ENCODE measurements around the gene MAN1C1.

GRCh38 chr1:25608488-25609178 lies 8.0 kb upstream of the MAN1C1 start:
- no peak for TF ChIP-seq CEBPB (IDR thresholded peaks at IDR 0.05)
- no peak for TF ChIP-seq TEAD4 (IDR thresholded peaks at IDR 0.05)
- TF ChIP-seq NFIC (IDR thresholded peaks at IDR 0.05), result no peak
- TF ChIP-seq EGR1 (IDR thresholded peaks at IDR 0.05), result no peak
- TF ChIP-seq EP300 (IDR thresholded peaks at IDR 0.05; ENCODE audit: borderline replicate concordance), result no peak
- TF ChIP-seq YY1 (IDR thresholded peaks at IDR 0.05; ENCODE audit: low read depth), result no peak
